Astrocyte (in vitro differentiated cells and primary cell): ENCODE measurements around the gene RND3. TPM values are rescaled to one million over a fixed set of nuclear protein-coding genes. Genes with fewer than 3 reads are reported as not detected.

Source experiments
- DNase-seq: peaks from one replicate; pipeline ENCODE4 v3.0.0-alpha.2; 2010; ENCODE audit warnings: low read depth
- FAIRE-seq: peaks from 2 replicates; lab custom pipeline; 2011; peaks lifted over from hg19 to GRCh38; lab: Jason Lieb, UNC
- H2AFZ ChIP-seq: 2 replicates; pipeline ENCODE4 v1.6.0; 2012; ENCODE audit warnings: low read depth, low read length, inconsistent platforms
- H3K27ac ChIP-seq: 2 replicates; pipeline ENCODE4 v1.5.1; 2011; ENCODE audit warnings: low read depth, low read length, inconsistent platforms
- H3K27me3 ChIP-seq: 2 replicates; pipeline ENCODE4 v1.6.0; 2011; ENCODE audit warnings: low read length, inconsistent platforms; ENCODE audit not compliant: insufficient read depth
- H3K36me3 ChIP-seq: 2 replicates; pipeline ENCODE4 v1.5.1; 2011; ENCODE audit warnings: low read length, inconsistent platforms; ENCODE audit not compliant: insufficient read depth
- H3K4me1 ChIP-seq: 2 replicates; pipeline ENCODE4 v1.5.1; 2011; ENCODE audit warnings: low read length, inconsistent platforms; ENCODE audit not compliant: insufficient read depth
- H3K4me2 ChIP-seq: 2 replicates; pipeline ENCODE4 v1.6.0; 2012; ENCODE audit warnings: low read length, inconsistent platforms
- H3K4me3 ChIP-seq: 2 replicates; pipeline ENCODE4 v1.5.1; 2011; ENCODE audit warnings: low read depth, mild to moderate bottlenecking, low read length, inconsistent platforms; ENCODE audit not compliant: insufficient read depth
- H3K79me2 ChIP-seq: 2 replicates; pipeline ENCODE4 v1.6.0; 2012; ENCODE audit warnings: mild to moderate bottlenecking, low read length, inconsistent platforms; ENCODE audit not compliant: insufficient read depth
- H3K9ac ChIP-seq: 2 replicates; pipeline ENCODE4 v1.6.0; 2012; ENCODE audit warnings: mild to moderate bottlenecking, low read length, inconsistent platforms
- H3K9me3 ChIP-seq: 2 replicates; pipeline ENCODE4 v1.5.1; 2012; ENCODE audit warnings: low read depth, mild to moderate bottlenecking, low read length, inconsistent platforms; ENCODE audit not compliant: insufficient read depth
- H4K20me1 ChIP-seq: 2 replicates; pipeline ENCODE4 v1.6.0; 2012; ENCODE audit warnings: low read length, inconsistent platforms; ENCODE audit not compliant: insufficient read depth
- H3K27ac Mint-ChIP-seq: one replicate; pipeline ENCODE4 v1.8.0; 2021; ENCODE audit warnings: mild to moderate bottlenecking, mixed read lengths; ENCODE audit not compliant: unreplicated experiment
- H3K27me3 Mint-ChIP-seq: one replicate; pipeline ENCODE4 v1.8.0; 2021; ENCODE audit warnings: low read depth, mixed read lengths; ENCODE audit not compliant: unreplicated experiment
- H3K36me3 Mint-ChIP-seq: one replicate; pipeline ENCODE4 v1.8.0; 2021; ENCODE audit warnings: low read depth, mixed read lengths; ENCODE audit not compliant: unreplicated experiment
- H3K4me1 Mint-ChIP-seq: one replicate; pipeline ENCODE4 v1.8.0; 2021; ENCODE audit warnings: low read depth, mixed read lengths; ENCODE audit not compliant: unreplicated experiment
- H3K4me3 Mint-ChIP-seq: one replicate; pipeline ENCODE4 v1.8.0; 2021; ENCODE audit warnings: mild to moderate bottlenecking, moderate library complexity, mixed read lengths; ENCODE audit not compliant: unreplicated experiment
- H3K9me3 Mint-ChIP-seq: one replicate; pipeline ENCODE4 v1.8.0; 2021; ENCODE audit warnings: mild to moderate bottlenecking, mixed read lengths; ENCODE audit not compliant: unreplicated experiment
- CTCF ChIP-seq: IDR thresholded peaks from 2 replicates; pipeline ENCODE4 v1.5.1; 2011; ENCODE audit warnings: low read depth, mild to moderate bottlenecking, inconsistent platforms, low read length, moderate library complexity; ENCODE audit not compliant: insufficient read depth
- EZH2 ChIP-seq: IDR thresholded peaks from 2 replicates; pipeline ENCODE4 v1.6.1; 2012; ENCODE audit warnings: mild to moderate bottlenecking, low read length, inconsistent platforms; ENCODE audit not compliant: insufficient read depth
- total RNA-seq: library from RNA; stranded (reverse); gene quantifications from 2 replicates; pipeline ENCODE4 v1.2.1, GENCODE V29; 2021

The RND3 gene
- total RNA-seq, 1 donor from 2014 or later, result 117 TPM

DNA sequence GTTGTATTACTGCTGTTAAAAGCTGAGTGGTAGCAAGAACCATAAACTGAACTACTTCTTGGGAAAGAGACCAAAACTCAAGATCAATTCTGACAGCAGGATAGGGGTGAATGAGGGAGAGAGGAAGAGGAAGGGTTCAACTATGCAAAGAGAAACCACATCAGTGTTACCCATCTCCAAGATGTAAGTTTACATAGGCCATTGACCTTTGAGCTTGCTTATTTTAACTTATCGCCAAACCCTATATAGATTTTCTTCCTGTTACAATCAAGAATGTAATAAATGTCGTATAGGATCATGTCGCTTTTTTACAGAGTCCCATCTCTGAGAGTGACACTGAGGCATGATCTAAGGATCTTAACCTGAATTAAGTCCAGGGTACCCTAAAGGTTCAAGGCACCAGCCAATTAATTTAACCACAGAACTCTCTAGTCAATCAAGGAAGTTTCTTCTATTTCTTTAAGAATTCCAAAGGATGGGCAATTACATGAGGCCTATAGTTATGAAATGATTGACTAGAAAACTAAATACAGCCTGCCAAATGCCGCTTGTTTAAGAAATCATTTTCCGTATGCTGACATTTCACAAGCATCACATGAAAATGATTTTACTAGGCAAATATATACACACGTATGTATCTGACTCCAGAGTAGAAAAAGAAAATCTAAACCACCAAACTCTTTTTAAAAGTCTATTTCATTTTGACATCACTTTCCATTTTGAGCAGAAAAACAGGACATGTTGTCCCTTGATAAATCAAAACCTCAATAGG, 11.8 kb downstream of the RND3 start:
- DNase-seq, result no peak
- Histone ChIP-seq H3K9me3 (no peaks in the 10 kb centered on the region), H3K27me3 (no peaks in the 10 kb centered on the region), H4K20me1 (peaks cover 53% of the 10 kb centered on the region), H3K4me2 (peak overlapping the region; percentile 75), H3K9ac (peak overlapping the region; percentile 71), H3K36me3 (peaks cover 53% of the 10 kb centered on the region), H3K79me2 (peaks cover 97% of the 10 kb centered on the region), H3K4me1 (peaks cover 86% of the 10 kb centered on the region), H2AFZ (no peak overlapping the region), H3K27ac (peak overlapping the region; percentile 79), H3K4me3 (no peak overlapping the region)
- peak overlapping the region; percentile 85 for H3K27ac Mint-ChIP-seq
- H3K36me3 Mint-ChIP-seq, result peaks cover 29% of the 10 kb centered on the region
- H3K4me3 Mint-ChIP-seq, result no peak overlapping the region
- H3K9me3 Mint-ChIP-seq, result no peaks in the 10 kb centered on the region
- no peak for TF ChIP-seq CTCF
- TF ChIP-seq EZH2, result no peak
- FAIRE-seq, result peak; percentile 55
- H3K4me1 Mint-ChIP-seq, result peaks cover 89% of the 10 kb centered on the region
- H3K27me3 Mint-ChIP-seq, result no peaks in the 10 kb centered on the region

- no peaks in the 10 kb centered on the region for H3K9me3 Mint-ChIP-seq
- H3K27me3 Mint-ChIP-seq, result no peaks in the 10 kb centered on the region
- H3K4me1 ChIP-seq, result peaks cover 85% of the 10 kb centered on the region
- peak overlapping the region; percentile 24 for H3K9ac ChIP-seq
- TF ChIP-seq CTCF (no peak), EZH2 (no peak)
- peak overlapping the region; percentile 75 for H3K4me2 ChIP-seq
- H3K9me3 ChIP-seq, result no peaks in the 10 kb centered on the region
- peaks cover 87% of the 10 kb centered on the region for H3K4me1 Mint-ChIP-seq
- DNase-seq, result no peak
- H3K79me2 ChIP-seq, result peaks cover 97% of the 10 kb centered on the region
- no peak overlapping the region for H2AFZ ChIP-seq
- peak overlapping the region; percentile 85 for H3K27ac Mint-ChIP-seq
- peaks cover 59% of the 10 kb centered on the region for H3K36me3 ChIP-seq
- H3K4me3 ChIP-seq, result no peak overlapping the region
- H3K27me3 ChIP-seq, result no peaks in the 10 kb centered on the region
- no peak overlapping the region for H3K4me3 Mint-ChIP-seq
- H4K20me1 ChIP-seq, result peaks cover 49% of the 10 kb centered on the region
- peak; percentile 66 for FAIRE-seq
- peaks cover 25% of the 10 kb centered on the region for H3K36me3 Mint-ChIP-seq
- peak overlapping the region; percentile 79 for H3K27ac ChIP-seq
Observed at GRCh38 chr2:150474326-150475074, 13.0 kb downstream of the RND3 start.
